Activated T-cell treated with anti-CD3 and anti-CD28 coated beads, Interleukin-2, amount 50 U/mL, for 72 hours (primary cell): ENCODE results near the gene NR2F1-AS1. TPM values are rescaled to one million over a fixed set of nuclear protein-coding genes. Genes with fewer than 3 reads are reported as not detected.

Experiments
- ATAC-seq, 2 donors: fragments of 150-1000 bp; cut with Tn5 transposase; replicated peaks in 1 of 2; 2 replicates each; pipeline ENCODE4 v1.10.0; 2021; ENCODE audit warnings: moderate library complexity in 2 of 2, mild to moderate bottlenecking in 1 of 2
- DNase-seq, 2 donors: peaks; one replicate each; pipeline ENCODE4 v3.0.0; 2021 to 2022; ENCODE audit warnings: mixed read lengths in 1 of 2
- H3K27ac Mint-ChIP-seq: one replicate; pipeline ENCODE4 v1.8.0; 2022; ENCODE audit warnings: mild to moderate bottlenecking, moderate library complexity, mixed read lengths
- H3K27me3 Mint-ChIP-seq: one replicate; pipeline ENCODE4 v1.8.0; 2022; ENCODE audit warnings: low read depth, mixed read lengths
- H3K36me3 Mint-ChIP-seq, 2 donors: one replicate each; pipeline ENCODE4 v1.8.0; 2022; ENCODE audit warnings: mixed read lengths in 2 of 2, mild to moderate bottlenecking in 1 of 2; ENCODE audit not compliant: insufficient read depth in 2 of 2
- H3K4me1 Mint-ChIP-seq: one replicate; pipeline ENCODE4 v1.8.0; 2022; ENCODE audit warnings: low read depth, mixed read lengths
- H3K4me3 Mint-ChIP-seq, 2 donors: one replicate each; pipeline ENCODE4 v1.8.0; 2022; ENCODE audit warnings: mild to moderate bottlenecking in 2 of 2, mixed read lengths in 2 of 2, moderate library complexity in 2 of 2
- H3K9me3 Mint-ChIP-seq, 2 donors: one replicate each; pipeline ENCODE4 v1.8.0; 2022; ENCODE audit warnings: mixed read lengths in 2 of 2
- total RNA-seq, 2 donors: library from RNA; stranded (reverse); gene quantifications; one replicate each; pipeline ENCODE4 v1.2.3, GENCODE V29; 2022

The NR2F1-AS1 gene
- total RNA-seq = under 1 TPM; 0.41 to 0.93 TPM

DNA sequence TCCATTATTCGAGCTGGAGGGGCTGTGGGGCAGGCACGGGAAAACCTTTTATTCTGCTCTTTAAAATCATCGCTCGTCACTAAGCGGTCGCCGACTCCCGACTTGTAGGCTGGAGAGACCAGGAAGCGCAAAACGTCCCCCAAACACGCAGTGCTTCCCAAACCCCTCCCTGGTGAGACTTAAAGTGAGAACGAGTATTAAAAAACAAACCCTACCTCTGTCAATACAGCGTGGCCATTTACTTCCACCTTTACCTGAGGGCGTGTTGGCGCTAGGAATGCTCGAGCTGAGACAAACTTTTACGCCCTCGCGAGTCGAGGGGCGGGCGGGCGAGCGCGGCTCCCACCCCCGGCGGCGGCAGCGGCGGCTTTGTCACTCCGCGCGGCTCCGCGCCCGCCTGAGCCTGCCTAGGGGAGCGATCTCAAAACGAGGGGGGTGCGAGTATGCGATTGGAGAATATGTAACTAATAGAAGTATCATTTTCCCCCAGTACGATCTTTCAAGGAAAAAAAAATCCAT is at the start of gene NR2F1-AS1:
Gene NR2F1-AS1 (minus strand): TSS at position 293 of the 519 bp plus-strand sequence.
- Mint-ChIP-seq H3K27ac (peak within 1 kb of the TSS; percentile 4), H3K9me3 (no peaks in the 10 kb centered on the region), H3K27me3 (peaks cover 46% of the 10 kb centered on the region), H3K4me1 (peaks cover 14% of the 10 kb centered on the region), H3K4me3 (no peak within 1 kb of the TSS), H3K36me3 (peaks cover 2 to 3% of the 10 kb centered on the region in 2 donors)
- ATAC-seq (peak; percentile 41 to 49), DNase-seq (no peak)

DNA sequence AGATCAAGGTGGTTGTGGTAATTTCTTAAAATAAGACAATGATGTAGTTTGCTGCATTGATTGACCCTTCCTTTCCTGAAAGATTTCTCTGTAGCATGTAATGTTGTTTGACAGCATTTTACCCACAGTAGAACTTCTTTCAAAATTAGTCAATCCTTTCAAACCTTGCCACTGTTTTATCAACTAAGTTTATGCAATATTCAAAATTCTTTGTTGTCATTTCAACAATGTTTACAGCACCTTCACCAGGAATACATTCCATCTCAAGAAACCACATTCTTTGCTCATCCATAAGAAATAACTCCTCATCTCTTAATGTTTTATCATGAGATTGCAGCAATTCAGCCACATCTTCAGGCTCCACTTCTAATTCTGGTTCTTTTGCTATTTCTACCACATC is 45.8 kb upstream of the NR2F1-AS1 start:
- no peak for ATAC-seq
- no peak for DNase-seq
- H3K4me1 Mint-ChIP-seq = peaks cover 9% of the 10 kb centered on the region
- H3K27ac Mint-ChIP-seq = no peak overlapping the region
- H3K36me3 Mint-ChIP-seq = no peaks in the 10 kb centered on the region
- H3K4me3 Mint-ChIP-seq = no peak overlapping the region
- H3K9me3 Mint-ChIP-seq = no peaks in the 10 kb centered on the region
- peaks cover 7% of the 10 kb centered on the region for H3K27me3 Mint-ChIP-seq

DNA sequence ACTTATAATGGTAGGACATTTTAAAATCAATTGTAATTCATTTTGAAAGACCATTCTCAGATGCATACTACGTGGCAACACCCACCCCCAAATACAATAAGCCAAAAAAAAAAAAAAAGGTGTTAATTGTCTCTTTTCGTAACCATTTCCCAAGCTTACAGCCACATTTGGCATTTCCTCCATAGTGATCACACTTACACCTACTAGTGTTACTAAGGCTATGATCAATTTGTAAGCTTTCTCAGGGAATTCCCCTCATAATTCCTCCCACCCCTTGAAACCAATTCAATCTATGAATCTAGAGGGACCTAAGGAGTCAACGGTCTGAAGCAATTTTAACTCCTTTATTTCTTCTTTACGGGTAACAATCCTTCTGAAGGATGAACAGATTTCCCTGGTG is 42.1 kb upstream of the NR2F1-AS1 start:
- DNase-seq = no peak
- H3K4me1 Mint-ChIP-seq = peaks cover 24% of the 10 kb centered on the region
- peaks cover 1 to 2% of the 10 kb centered on the region in 2 donors for H3K36me3 Mint-ChIP-seq
- H3K9me3 Mint-ChIP-seq = no peaks in the 10 kb centered on the region
- H3K27me3 Mint-ChIP-seq = peaks cover 16% of the 10 kb centered on the region
- no peak overlapping the region for H3K27ac Mint-ChIP-seq
- ATAC-seq = peak in 1 of 2 donors; percentile 13
- no peak overlapping the region for H3K4me3 Mint-ChIP-seq

- Mint-ChIP-seq H3K27ac (peak overlapping the region; percentile 8), H3K9me3 (no peaks in the 10 kb centered on the region), H3K4me3 (peak overlapping the region; percentile 60 to 74), H3K4me1 (peaks cover 24% of the 10 kb centered on the region), H3K36me3 (peaks cover 1 to 2% of the 10 kb centered on the region in 2 donors), H3K27me3 (peaks cover 16% of the 10 kb centered on the region)
- DNase-seq = no peak
- ATAC-seq = peak; percentile 26 to 49
Observed at GRCh38 chr5:93622240-93622885, 41.3 kb upstream of the NR2F1-AS1 start.

- ATAC-seq (no peak), DNase-seq (no peak)
- Mint-ChIP-seq H3K27ac (no peak overlapping the region), H3K27me3 (peaks cover 16% of the 10 kb centered on the region), H3K9me3 (no peaks in the 10 kb centered on the region), H3K4me1 (peaks cover 24% of the 10 kb centered on the region), H3K36me3 (peaks cover 1 to 2% of the 10 kb centered on the region in 2 donors), H3K4me3 (peak overlapping the region; percentile 41 to 60)
Observed at GRCh38 chr5:93621327-93621798, 40.3 kb upstream of the NR2F1-AS1 start.

DNA sequence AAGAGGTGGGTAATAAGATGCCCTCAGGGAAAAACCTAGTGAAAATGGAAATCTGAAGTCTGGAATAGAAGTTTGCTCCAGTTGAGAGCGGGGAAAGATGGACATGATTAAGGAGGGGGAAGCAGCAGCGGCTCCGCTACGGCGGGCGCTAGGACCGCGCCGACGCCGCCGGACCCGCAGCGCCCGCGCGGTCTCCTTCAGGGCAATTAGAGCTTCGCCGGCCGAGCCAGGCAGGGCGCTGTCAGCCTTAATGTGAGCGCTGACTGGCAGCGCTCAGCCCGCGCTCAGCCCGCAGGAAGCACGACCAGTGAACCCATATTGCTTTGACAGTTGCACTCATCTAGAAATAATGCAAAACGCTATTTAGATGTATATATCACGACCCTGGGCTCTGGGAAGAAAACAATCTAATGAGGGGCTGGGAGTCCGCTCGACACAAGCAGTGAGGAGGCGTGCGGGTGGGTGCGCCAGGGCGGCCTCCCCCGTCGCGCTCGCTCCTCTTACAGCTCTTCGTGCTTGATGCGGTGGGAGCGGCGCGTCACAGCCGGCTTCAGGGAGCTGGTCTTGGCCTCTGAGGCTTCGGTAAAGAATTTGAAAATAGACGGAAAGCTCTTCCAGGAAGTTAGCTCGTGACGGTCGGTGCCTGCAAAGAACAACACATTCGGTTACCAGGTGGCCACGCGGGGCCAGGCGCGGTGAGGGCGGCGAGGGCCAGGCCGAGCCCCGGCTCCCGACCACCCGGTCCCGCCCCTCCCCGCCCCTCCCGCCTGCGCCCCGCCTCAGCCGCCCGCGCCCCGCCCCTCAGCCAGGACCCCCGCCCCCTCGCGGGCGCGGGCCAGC is 39.7 kb upstream of the NR2F1-AS1 start:
- peaks cover 22% of the 10 kb centered on the region for H3K27me3 Mint-ChIP-seq
- H3K4me3 Mint-ChIP-seq = peak overlapping the region; percentile 90 to 97
- ATAC-seq (peak; percentile 86 to 92), DNase-seq (peak; percentile 68 to 69)
- no peaks in the 10 kb centered on the region for H3K9me3 Mint-ChIP-seq
- peaks cover 24% of the 10 kb centered on the region for H3K4me1 Mint-ChIP-seq
- peaks cover 1 to 2% of the 10 kb centered on the region in 2 donors for H3K36me3 Mint-ChIP-seq
- H3K27ac Mint-ChIP-seq = peak overlapping the region; percentile 68

GRCh38 chr5:93616538-93617174 is 35.6 kb upstream of the NR2F1-AS1 start:
- Mint-ChIP-seq H3K36me3 (peaks cover 1 to 2% of the 10 kb centered on the region in 2 donors), H3K27ac (no peak overlapping the region)

GRCh38 chr5:93612855-93613243 is 31.8 kb upstream of the NR2F1-AS1 start:
- no peak for DNase-seq
- Mint-ChIP-seq H3K27ac (no peak overlapping the region), H3K4me3 (no peak overlapping the region), H3K27me3 (peaks cover 80% of the 10 kb centered on the region), H3K4me1 (peaks cover 25% of the 10 kb centered on the region), H3K9me3 (no peaks in the 10 kb centered on the region), H3K36me3 (peaks cover 0 to 3% of the 10 kb centered on the region in 2 donors)
- no peak for ATAC-seq

More at GRCh38 chr5:93616538-93617174, 35.6 kb upstream of the NR2F1-AS1 start:
- Mint-ChIP-seq H3K27me3 (peaks cover 55% of the 10 kb centered on the region), H3K4me3 (no peak overlapping the region), H3K9me3 (no peaks in the 10 kb centered on the region), H3K4me1 (peaks cover 25% of the 10 kb centered on the region)
- DNase-seq (no peak), ATAC-seq (no peak)

GRCh38 chr5:93611976-93612854 is 31.2 kb upstream of the NR2F1-AS1 start:
- peaks cover 32% of the 10 kb centered on the region for H3K4me1 Mint-ChIP-seq
- no peak for ATAC-seq
- no peaks in the 10 kb centered on the region for H3K9me3 Mint-ChIP-seq
- peaks cover 84% of the 10 kb centered on the region for H3K27me3 Mint-ChIP-seq
- H3K4me3 Mint-ChIP-seq = peak overlapping the region; percentile 25 to 60
- DNase-seq = no peak
- no peak overlapping the region for H3K27ac Mint-ChIP-seq
- peaks cover 0 to 3% of the 10 kb centered on the region in 2 donors for H3K36me3 Mint-ChIP-seq

DNA sequence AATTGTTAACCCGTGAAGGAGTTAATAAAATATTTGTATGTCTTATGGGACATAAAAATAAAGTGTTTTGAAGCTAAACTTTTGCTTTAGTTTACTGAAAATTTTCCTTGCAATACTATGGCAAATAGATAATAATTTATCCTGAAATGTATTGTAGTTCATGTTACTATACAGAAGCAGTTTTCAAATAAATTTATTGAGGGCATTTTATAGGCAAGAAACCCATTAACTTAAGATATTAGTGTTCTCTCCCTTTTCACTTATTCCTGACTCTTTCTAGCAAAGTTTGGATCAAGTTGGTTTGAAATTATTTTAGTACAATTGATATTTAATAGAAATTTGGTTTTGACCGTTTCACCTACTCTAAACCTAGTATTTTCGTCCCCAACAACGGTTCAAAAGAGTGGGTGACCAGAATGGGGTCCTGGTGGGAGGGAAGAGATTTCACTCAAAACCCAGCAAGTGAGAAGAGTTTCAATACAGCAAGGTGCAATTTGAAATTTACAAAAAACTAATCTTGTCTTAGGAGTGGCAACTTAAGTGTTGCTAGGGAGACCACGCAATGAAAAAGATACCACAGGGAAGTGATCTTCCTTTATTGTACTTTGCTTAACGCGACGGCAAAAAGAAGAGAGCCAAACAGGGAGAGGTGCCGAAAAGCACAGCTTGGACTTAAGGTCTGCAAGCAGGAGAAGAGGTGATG is 30.4 kb upstream of the NR2F1-AS1 start:
- no peak for ATAC-seq
- H3K4me1 Mint-ChIP-seq = peaks cover 32% of the 10 kb centered on the region
- no peaks in the 10 kb centered on the region for H3K9me3 Mint-ChIP-seq
- peaks cover 0 to 3% of the 10 kb centered on the region in 2 donors for H3K36me3 Mint-ChIP-seq
- H3K4me3 Mint-ChIP-seq = peak overlapping the region; percentile 5 to 60
- no peak for DNase-seq
- H3K27me3 Mint-ChIP-seq = peaks cover 91% of the 10 kb centered on the region
- no peak overlapping the region for H3K27ac Mint-ChIP-seq

DNA sequence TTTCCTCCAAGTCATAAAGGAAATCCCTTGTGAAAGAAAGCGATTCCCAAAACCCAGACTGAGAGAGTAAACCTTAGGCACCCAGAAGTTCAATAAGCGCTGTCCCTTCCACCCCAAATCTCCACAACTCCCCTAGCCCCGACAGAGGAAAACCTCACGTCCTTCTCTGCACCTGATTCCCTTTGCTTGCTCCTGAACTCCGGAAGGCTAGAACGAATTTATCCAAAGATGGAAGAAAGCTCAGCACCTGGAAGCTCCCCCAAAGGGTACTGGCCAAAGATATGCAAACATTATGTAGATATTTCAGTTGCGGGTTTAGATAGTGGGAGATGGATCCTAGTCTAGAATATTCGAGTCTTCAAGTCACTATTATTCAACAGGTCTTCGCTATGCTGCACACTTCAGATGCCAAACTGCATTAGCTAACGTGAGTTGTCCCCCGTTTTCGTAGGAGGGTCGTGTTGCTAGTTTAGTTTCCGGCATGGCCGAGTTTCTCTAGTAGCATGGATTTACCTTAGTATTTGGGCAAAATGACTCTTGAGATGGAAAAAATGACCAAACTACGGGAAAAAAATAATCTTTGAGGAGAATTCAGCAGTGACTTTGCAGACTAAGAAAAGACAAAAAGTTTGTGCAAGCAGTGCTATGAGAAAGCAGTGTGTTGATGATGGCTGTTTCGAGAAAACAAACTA is 29.7 kb upstream of the NR2F1-AS1 start:
- Mint-ChIP-seq H3K9me3 (no peaks in the 10 kb centered on the region), H3K36me3 (peaks cover 0 to 3% of the 10 kb centered on the region in 2 donors), H3K27me3 (peaks cover 92% of the 10 kb centered on the region), H3K4me3 (no peak overlapping the region), H3K27ac (no peak overlapping the region), H3K4me1 (peaks cover 32% of the 10 kb centered on the region)
- DNase-seq = no peak
- no peak for ATAC-seq
